MM.1S (cell line): ENCODE measurements around the gene LCNL1.
A peak's percentile ranks its signal among the peaks of the same experiment; 100 is the strongest.

Source experiments
- DNase-seq: peaks from one replicate; pipeline ENCODE4 v3.0.0-alpha.2; 2015
- H2AFZ ChIP-seq: fragments of 300-600 bp; sonication (generic); 2 replicates; pipeline ENCODE4 v1.6.0; 2016; ENCODE audit warnings: antibody characterized with exemption, low read length
- H3F3A ChIP-seq: fragments of 300-600 bp; sonication (generic); 2 replicates; pipeline ENCODE4 v1.6.1; 2016; ENCODE audit warnings: mild to moderate bottlenecking, antibody characterized with exemption, low read length, moderate library complexity, mixed read lengths; ENCODE audit not compliant: insufficient read depth
- H3K27ac ChIP-seq: fragments of 300-600 bp; sonication (generic); 2 replicates; pipeline ENCODE4 v1.5.1; 2016; ENCODE audit warnings: mild to moderate bottlenecking, low read length
- H3K27me3 ChIP-seq: fragments of 300-600 bp; sonication (generic); replicated peaks from 2 replicates; pipeline ENCODE4 v1.6.0; 2016; ENCODE audit warnings: low read length; ENCODE audit not compliant: insufficient read depth
- H3K36me3 ChIP-seq: fragments of 300-600 bp; sonication (generic); replicated peaks from 2 replicates; pipeline ENCODE4 v1.6.1; 2016; ENCODE audit warnings: mild to moderate bottlenecking, low read length, mixed read lengths; ENCODE audit not compliant: insufficient read depth
- H3K4me1 ChIP-seq: fragments of 300-600 bp; sonication (generic); 2 replicates; pipeline ENCODE4 v1.6.1; 2016; ENCODE audit warnings: low read length, mixed read lengths
- H3K4me2 ChIP-seq: fragments of 300-600 bp; sonication (generic); 2 replicates; pipeline ENCODE4 v1.6.0; 2016; ENCODE audit warnings: low read depth, low read length
- H3K4me3 ChIP-seq: fragments of 300-600 bp; sonication (generic); 2 replicates; pipeline ENCODE4 v1.5.1; 2016; ENCODE audit warnings: low read length, mixed read lengths
- H3K79me2 ChIP-seq: fragments of 300-600 bp; sonication (generic); 2 replicates; pipeline ENCODE4 v1.6.1; 2016; ENCODE audit warnings: mixed run types, low read length, mixed read lengths
- H3K9ac ChIP-seq: fragments of 300-600 bp; sonication (generic); 2 replicates; pipeline ENCODE4 v1.6.1; 2016; ENCODE audit warnings: low read length, mixed read lengths
- H3K9me2 ChIP-seq: fragments of 300-600 bp; sonication (generic); replicated peaks from 2 replicates; pipeline ENCODE4 v1.6.1; 2016; ENCODE audit warnings: mild to moderate bottlenecking, low read length, mixed read lengths; ENCODE audit not compliant: insufficient read depth
- H3K9me3 ChIP-seq: fragments of 300-600 bp; sonication (generic); replicated peaks from 2 replicates; pipeline ENCODE4 v1.6.1; 2016; ENCODE audit warnings: mild to moderate bottlenecking, low read length, mixed read lengths; ENCODE audit not compliant: insufficient read depth
- H4K20me1 ChIP-seq: fragments of 300-600 bp; sonication (generic); 2 replicates; pipeline ENCODE4 v1.6.1; 2016; ENCODE audit warnings: mild to moderate bottlenecking, low read length, moderate library complexity, mixed read lengths; ENCODE audit not compliant: insufficient read depth
- CTCF ChIP-seq: fragments of 300-600 bp; sonication (generic); IDR thresholded peaks from 2 replicates; pipeline ENCODE4 v1.5.1; 2016; ENCODE audit warnings: antibody characterized with exemption, low read length, mixed read lengths
- EZH2 ChIP-seq: fragments of 300-600 bp; sonication (generic); optimal IDR thresholded peaks from 2 replicates; pipeline ENCODE3; 2017; ENCODE audit warnings: low read depth, mild to moderate bottlenecking, antibody characterized with exemption, low read length, mixed read lengths
- EZH2phosphoT487 ChIP-seq: fragments of 300-600 bp; sonication (generic); IDR thresholded peaks from 2 replicates; pipeline ENCODE4 v1.6.1; 2018; ENCODE audit warnings: antibody characterized with exemption, low read length

LCNL1 gene

GRCh38 chr9:136984464-136985026 is 1.8 kb downstream of the LCNL1 start:
- Histone ChIP-seq H3K79me2 (no peaks in the 10 kb centered on the region), H3K9me2 (no peaks in the 10 kb centered on the region), H3K36me3 (no peaks in the 10 kb centered on the region), H4K20me1 (no peaks in the 10 kb centered on the region), H3K27me3 (peaks cover 92% of the 10 kb centered on the region), H3K9ac (no peak overlapping the region), H3F3A (no peaks in the 10 kb centered on the region), H3K27ac (no peak overlapping the region), H3K9me3 (no peaks in the 10 kb centered on the region), H3K4me3 (no peak overlapping the region), H3K4me1 (no peaks in the 10 kb centered on the region), H3K4me2 (no peak overlapping the region), H2AFZ (no peak overlapping the region)
- DNase-seq, result no peak
- no peak for TF ChIP-seq CTCF
- no peak for TF ChIP-seq EZH2phosphoT487
- TF ChIP-seq EZH2, result no peak

GRCh38 chr9:136985027-136985602 is 2.3 kb downstream of the LCNL1 start:
- peaks cover 92% of the 10 kb centered on the region for H3K27me3 ChIP-seq
- H3K4me3 ChIP-seq, result no peak overlapping the region
- no peak overlapping the region for H3K4me2 ChIP-seq

GRCh38 chr9:136985853-136986252 is 3.1 kb downstream of the LCNL1 start:
- TF ChIP-seq CTCF (no peak), EZH2phosphoT487 (no peak), EZH2 (no peak)
- Histone ChIP-seq H3F3A (no peaks in the 10 kb centered on the region), H4K20me1 (no peaks in the 10 kb centered on the region), H3K27ac (no peak overlapping the region), H3K4me2 (no peak overlapping the region), H3K79me2 (no peaks in the 10 kb centered on the region), H3K4me1 (no peaks in the 10 kb centered on the region), H3K9me2 (no peaks in the 10 kb centered on the region), H3K27me3 (peaks cover 92% of the 10 kb centered on the region), H3K9me3 (no peaks in the 10 kb centered on the region), H3K4me3 (no peak overlapping the region), H3K36me3 (no peaks in the 10 kb centered on the region), H2AFZ (no peak overlapping the region), H3K9ac (no peak overlapping the region)
- DNase-seq, result no peak

More at GRCh38 chr9:136985027-136985602, 2.3 kb downstream of the LCNL1 start:
- Histone ChIP-seq H3K9me2 (no peaks in the 10 kb centered on the region), H3K9me3 (no peaks in the 10 kb centered on the region), H3K4me1 (no peaks in the 10 kb centered on the region), H3K27ac (no peak overlapping the region), H3K9ac (no peak overlapping the region), H3K36me3 (no peaks in the 10 kb centered on the region), H3F3A (no peaks in the 10 kb centered on the region), H2AFZ (no peak overlapping the region), H3K79me2 (no peaks in the 10 kb centered on the region), H4K20me1 (no peaks in the 10 kb centered on the region)
- no peak for DNase-seq
- TF ChIP-seq EZH2phosphoT487, result no peak
- peak; percentile 38 for TF ChIP-seq EZH2

- no peaks in the 10 kb centered on the region; the same call in 1 of the 2 replicates for H3F3A ChIP-seq
- TF ChIP-seq EZH2 (no peak), EZH2phosphoT487 (no peak), CTCF (no peak)
- no peaks in the 10 kb centered on the region for H3K9me3 ChIP-seq
- H3K9ac ChIP-seq, result no peak overlapping the region
- no peak overlapping the region for H2AFZ ChIP-seq
- DNase-seq, result no peak
- H3K27ac ChIP-seq, result no peak overlapping the region
- no peaks in the 10 kb centered on the region for H3K36me3 ChIP-seq
- no peak overlapping the region for H3K4me2 ChIP-seq
- H3K79me2 ChIP-seq, result no peaks in the 10 kb centered on the region
- peaks cover 70% of the 10 kb centered on the region for H3K27me3 ChIP-seq
- no peaks in the 10 kb centered on the region for H3K9me2 ChIP-seq
- H3K4me1 ChIP-seq, result no peaks in the 10 kb centered on the region
- H4K20me1 ChIP-seq, result no peaks in the 10 kb centered on the region
- no peak overlapping the region for H3K4me3 ChIP-seq
Measured at GRCh38 chr9:136988872-136989271, 6.1 kb downstream of the LCNL1 start.
